Measurements from ENCODE around the gene UFD1.

The UFD1 gene

GRCh38 chr22:19463491-19464469, 15.2 kb downstream of the UFD1 start:
- Mint-ChIP-seq H3K27ac (no peak overlapping the region), H3K4me3 (no peak overlapping the region), H3K27me3 (no peaks in the 10 kb centered on the region), H3K4me1 (ENCODE audit: low read depth) (no peaks in the 10 kb centered on the region), H3K9me3 (no peaks in the 10 kb centered on the region), H3K36me3 (ENCODE audit: low read depth) (peaks cover 97% of the 10 kb centered on the region)
- intact Hi-C loops (cut with micrococcal nuclease), result no loop called here

DNA sequence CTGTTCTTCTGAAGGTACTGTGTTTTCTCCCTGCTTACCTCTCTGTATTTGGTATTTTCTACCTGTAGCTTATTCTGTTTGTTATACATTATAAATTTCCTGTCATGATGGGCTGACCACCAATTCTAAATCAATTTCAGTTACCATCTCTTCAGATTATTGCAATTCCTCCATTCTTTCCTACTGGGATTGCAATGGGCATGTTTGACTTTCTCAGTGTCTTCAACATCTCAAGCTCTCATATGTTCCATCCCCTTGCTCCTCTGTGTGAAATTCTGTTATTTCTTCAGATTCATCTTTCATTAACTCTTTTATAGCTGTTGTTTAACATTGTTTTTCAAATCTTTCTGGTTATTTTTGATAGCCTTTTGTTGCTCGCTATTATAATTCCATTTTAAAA, 16.0 kb downstream of the UFD1 start:
- intact Hi-C loops (cut with micrococcal nuclease), result no loop called here
- no peaks in the 10 kb centered on the region for H3K9me3 Mint-ChIP-seq
- H3K27me3 Mint-ChIP-seq, result no peaks in the 10 kb centered on the region
- H3K27ac Mint-ChIP-seq, result no peak overlapping the region
- H3K36me3 Mint-ChIP-seq (ENCODE audit: low read depth), result peaks cover 96% of the 10 kb centered on the region
- no peaks in the 10 kb centered on the region for H3K4me1 Mint-ChIP-seq (ENCODE audit: low read depth)
- H3K4me3 Mint-ChIP-seq, result no peak overlapping the region

- no peaks in the 10 kb centered on the region for H3K27me3 Mint-ChIP-seq
- no peaks in the 10 kb centered on the region for H3K4me1 Mint-ChIP-seq (ENCODE audit: low read depth)
- no peak overlapping the region for H3K4me3 Mint-ChIP-seq
- intact Hi-C loops (cut with micrococcal nuclease), result no loop called here
- H3K36me3 Mint-ChIP-seq (ENCODE audit: low read depth), result peaks cover 96% of the 10 kb centered on the region
- no peaks in the 10 kb centered on the region for H3K9me3 Mint-ChIP-seq
- no peak overlapping the region for H3K27ac Mint-ChIP-seq
These were observed 17.5 kb downstream of the UFD1 start for GRCh38 chr22:19461506-19461905.

DNA sequence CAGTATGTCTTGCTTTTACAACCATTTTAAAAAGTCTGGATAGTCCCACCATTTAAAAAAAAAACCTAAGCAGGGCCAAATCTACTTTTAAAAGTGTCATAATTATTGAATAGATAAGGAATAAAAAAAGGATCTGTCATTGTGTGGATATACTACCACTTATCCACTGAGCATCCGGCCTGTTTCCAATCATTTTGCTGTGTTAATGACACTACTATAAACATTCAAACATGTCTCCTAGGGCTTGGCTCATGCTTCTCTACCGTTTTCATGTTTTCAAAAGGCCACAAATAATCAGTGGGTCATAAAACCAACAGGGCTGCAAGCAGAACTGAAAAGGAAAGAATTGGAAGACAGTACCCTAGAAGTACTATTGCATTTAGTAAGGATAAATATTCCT, 19.0 kb downstream of the UFD1 start:
- Mint-ChIP-seq H3K9me3 (no peaks in the 10 kb centered on the region), H3K4me1 (ENCODE audit: low read depth) (no peaks in the 10 kb centered on the region), H3K4me3 (no peak overlapping the region), H3K27me3 (no peaks in the 10 kb centered on the region), H3K27ac (no peak overlapping the region), H3K36me3 (ENCODE audit: low read depth) (peaks cover 96% of the 10 kb centered on the region)
- intact Hi-C loops (cut with micrococcal nuclease), result no loop called here

GRCh38 chr22:19457828-19458428, 21.1 kb downstream of the UFD1 start:
- Mint-ChIP-seq H3K9me3 (no peaks in the 10 kb centered on the region), H3K4me3 (no peak overlapping the region), H3K27me3 (no peaks in the 10 kb centered on the region), H3K27ac (no peak overlapping the region), H3K4me1 (ENCODE audit: low read depth) (no peaks in the 10 kb centered on the region), H3K36me3 (ENCODE audit: low read depth) (peaks cover 96% of the 10 kb centered on the region)
- intact Hi-C loops (cut with micrococcal nuclease), result no loop called here

DNA sequence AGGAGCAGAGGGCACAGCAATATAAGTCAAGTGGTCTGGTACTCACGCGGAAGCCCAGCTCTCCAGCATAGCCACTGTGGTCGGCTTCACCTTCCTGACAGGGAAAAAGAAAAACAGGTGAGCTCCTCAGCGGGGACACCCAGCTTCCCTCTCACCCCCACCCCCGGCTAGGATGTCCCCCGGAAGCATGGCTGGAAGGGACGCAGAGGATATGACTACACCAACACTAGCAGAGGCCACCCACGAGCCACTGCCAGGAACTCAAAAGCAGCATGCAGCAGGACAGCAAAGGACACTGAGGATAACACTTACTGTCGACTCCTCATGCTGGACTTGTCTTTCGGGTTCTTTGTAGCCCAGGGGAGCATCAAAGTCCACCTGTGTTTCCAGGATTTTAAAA, 22.5 kb downstream of the UFD1 start:
- H3K27me3 Mint-ChIP-seq, result no peaks in the 10 kb centered on the region
- no peaks in the 10 kb centered on the region for H3K4me1 Mint-ChIP-seq (ENCODE audit: low read depth)
- H3K36me3 Mint-ChIP-seq (ENCODE audit: low read depth), result peaks cover 96% of the 10 kb centered on the region
- intact Hi-C loops (cut with micrococcal nuclease), result no loop called here
- no peak overlapping the region for H3K27ac Mint-ChIP-seq
- no peaks in the 10 kb centered on the region for H3K9me3 Mint-ChIP-seq
- no peak overlapping the region for H3K4me3 Mint-ChIP-seq

GRCh38 chr22:19455585-19456370, 23.2 kb downstream of the UFD1 start:
- Mint-ChIP-seq H3K27ac (no peak overlapping the region), H3K36me3 (ENCODE audit: low read depth) (peaks cover 94% of the 10 kb centered on the region), H3K4me3 (no peak overlapping the region), H3K27me3 (no peaks in the 10 kb centered on the region), H3K9me3 (no peaks in the 10 kb centered on the region), H3K4me1 (ENCODE audit: low read depth) (no peaks in the 10 kb centered on the region)
- intact Hi-C loops (cut with micrococcal nuclease), result no loop called here

DNA sequence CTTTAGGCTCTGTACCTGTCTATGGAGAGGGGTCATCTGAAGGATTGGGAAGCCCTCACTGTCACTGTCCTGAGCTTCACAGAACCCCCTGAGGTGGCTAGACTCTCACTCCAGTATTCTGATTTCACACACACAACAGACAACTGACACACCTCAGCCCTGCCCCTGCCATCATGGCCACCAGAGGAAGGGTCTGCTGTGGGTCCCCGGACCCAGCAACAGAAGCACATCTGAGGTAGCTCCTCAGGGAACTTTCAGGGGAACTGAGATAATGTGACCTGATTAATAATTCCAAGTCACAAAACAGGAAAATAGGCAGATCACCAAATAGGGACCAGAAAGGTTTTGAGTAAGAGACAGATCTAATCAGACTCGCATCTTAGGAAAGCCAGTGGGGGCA, 24.0 kb downstream of the UFD1 start:
- no peak overlapping the region for H3K4me3 Mint-ChIP-seq
- no peaks in the 10 kb centered on the region for H3K4me1 Mint-ChIP-seq (ENCODE audit: low read depth)
- H3K27ac Mint-ChIP-seq, result no peak overlapping the region
- H3K27me3 Mint-ChIP-seq, result no peaks in the 10 kb centered on the region
- intact Hi-C loops (cut with micrococcal nuclease), result no loop called here
- no peaks in the 10 kb centered on the region for H3K9me3 Mint-ChIP-seq
- H3K36me3 Mint-ChIP-seq (ENCODE audit: low read depth), result peaks cover 88% of the 10 kb centered on the region

DNA sequence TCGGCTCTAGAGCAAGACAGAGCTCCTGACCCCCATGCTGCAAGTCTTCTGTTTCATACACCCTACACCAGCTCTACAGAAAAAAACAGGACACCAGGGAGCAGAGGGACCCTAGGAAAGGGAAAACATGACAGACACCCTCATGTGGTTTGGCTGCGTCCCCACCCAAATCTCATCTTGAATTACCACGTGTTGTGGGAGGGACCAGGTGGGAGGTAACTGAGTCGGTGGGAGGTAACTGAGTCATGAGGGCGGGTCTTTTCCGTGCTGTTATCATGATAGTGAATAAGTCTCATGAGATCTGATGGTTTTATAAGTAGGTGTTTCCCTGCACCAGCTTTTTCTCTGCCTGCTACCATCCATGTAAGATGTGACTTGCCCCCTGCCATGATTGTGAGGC, 24.8 kb downstream of the UFD1 start:
- Mint-ChIP-seq H3K9me3 (no peaks in the 10 kb centered on the region), H3K27me3 (no peaks in the 10 kb centered on the region), H3K4me3 (no peak overlapping the region), H3K36me3 (ENCODE audit: low read depth) (peaks cover 79% of the 10 kb centered on the region), H3K4me1 (ENCODE audit: low read depth) (no peaks in the 10 kb centered on the region), H3K27ac (no peak overlapping the region)
- intact Hi-C loops (cut with micrococcal nuclease), result no loop called here

GRCh38 chr22:19453718-19454117, 25.3 kb downstream of the UFD1 start:
- intact Hi-C loops (cut with micrococcal nuclease), result no loop called here
- Mint-ChIP-seq H3K27ac (no peak overlapping the region), H3K4me1 (ENCODE audit: low read depth) (peaks cover under 1% of the 10 kb centered on the region), H3K4me3 (no peak overlapping the region), H3K36me3 (ENCODE audit: low read depth) (peaks cover 77% of the 10 kb centered on the region), H3K27me3 (no peaks in the 10 kb centered on the region), H3K9me3 (no peaks in the 10 kb centered on the region)

GRCh38 chr22:19451570-19451969, 27.4 kb downstream of the UFD1 start:
- intact Hi-C loops (cut with micrococcal nuclease), result no loop called here
- Mint-ChIP-seq H3K4me3 (no peak overlapping the region), H3K27ac (no peak overlapping the region), H3K36me3 (ENCODE audit: low read depth) (peaks cover 62% of the 10 kb centered on the region), H3K9me3 (no peaks in the 10 kb centered on the region), H3K4me1 (ENCODE audit: low read depth) (peaks cover 15% of the 10 kb centered on the region), H3K27me3 (no peaks in the 10 kb centered on the region)

GRCh38 chr22:19450363-19451175, 28.4 kb downstream of the UFD1 start:
- peaks cover 52% of the 10 kb centered on the region for H3K36me3 Mint-ChIP-seq (ENCODE audit: low read depth)
- H3K27me3 Mint-ChIP-seq, result no peaks in the 10 kb centered on the region
- peaks cover 22% of the 10 kb centered on the region for H3K4me1 Mint-ChIP-seq (ENCODE audit: low read depth)
- no peaks in the 10 kb centered on the region for H3K9me3 Mint-ChIP-seq
- H3K4me3 Mint-ChIP-seq, result no peak overlapping the region
- intact Hi-C loops (cut with micrococcal nuclease), result no loop called here
- no peak overlapping the region for H3K27ac Mint-ChIP-seq

GRCh38 chr22:19449422-19449767, 29.6 kb downstream of the UFD1 start:
- H3K4me3 Mint-ChIP-seq, result no peak overlapping the region
- peaks cover 30% of the 10 kb centered on the region for H3K4me1 Mint-ChIP-seq (ENCODE audit: low read depth)
- no peaks in the 10 kb centered on the region for H3K9me3 Mint-ChIP-seq
- H3K27me3 Mint-ChIP-seq, result no peaks in the 10 kb centered on the region
- intact Hi-C loops (cut with micrococcal nuclease), result no loop called here
- H3K27ac Mint-ChIP-seq, result no peak overlapping the region
- peaks cover 46% of the 10 kb centered on the region for H3K36me3 Mint-ChIP-seq (ENCODE audit: low read depth)
